MCF 10A (cell line): Measurements from ENCODE around the gene NMUR1. TPM values are rescaled to one million over a fixed set of nuclear protein-coding genes. Genes with fewer than 3 reads are reported as not detected.

Experiments
- BruUV-seq: library from RNA; stranded (reverse); fragments of 400-500 nt; replicated peaks from 2 replicates; lab custom pipeline; 2021; lab: Mats Ljungman, UMichigan
- CTCF ChIA-PET: fragments of 300-600 bp; sonication (Branson Sonifier 250); formaldehyde crosslinking; extraction: SDS; loops from one replicate; lab custom pipeline; 2021; ENCODE audit warnings: antibody characterized with exemption, inconsistent platforms; lab: Yijun Ruan, JAX
- POLR2A ChIA-PET: fragments of 300-600, 350-650 bp; sonication (Branson Sonifier 250); formaldehyde crosslinking; extraction: SDS; loops from one replicate; lab custom pipeline; 2020; ENCODE audit warnings: antibody characterized with exemption, inconsistent platforms; lab: Yijun Ruan, JAX
- DNase-seq: peaks from one replicate; pipeline ENCODE4 v3.0.0-alpha.2; 2018; ENCODE audit not compliant: unreplicated experiment
- H3K27ac Mint-ChIP-seq: one replicate; pipeline ENCODE4 v1.8.0; 2022; ENCODE audit warnings: mild to moderate bottlenecking, low read depth, mixed read lengths; ENCODE audit not compliant: unreplicated experiment
- H3K27me3 Mint-ChIP-seq: one replicate; pipeline ENCODE4 v1.8.0; 2022; ENCODE audit warnings: mixed read lengths; ENCODE audit not compliant: insufficient read depth, unreplicated experiment
- H3K36me3 Mint-ChIP-seq: one replicate; pipeline ENCODE4 v1.8.0; 2022; ENCODE audit warnings: mild to moderate bottlenecking, moderate library complexity, mixed read lengths; ENCODE audit not compliant: insufficient read depth, unreplicated experiment
- H3K4me1 Mint-ChIP-seq: one replicate; pipeline ENCODE4 v1.8.0; 2022; ENCODE audit warnings: mixed read lengths; ENCODE audit not compliant: insufficient read depth, unreplicated experiment
- H3K4me3 Mint-ChIP-seq: one replicate; pipeline ENCODE4 v1.8.0; 2022; ENCODE audit warnings: mild to moderate bottlenecking, moderate library complexity, mixed read lengths; ENCODE audit not compliant: unreplicated experiment
- H3K9me3 Mint-ChIP-seq: one replicate; pipeline ENCODE4 v1.8.0; 2022; ENCODE audit warnings: mixed read lengths; ENCODE audit not compliant: unreplicated experiment
- intact Hi-C: fragments of 100-400 bp; cut with micrococcal nuclease; formaldehyde crosslinking; loops from 2 replicates; pipeline ENCODE4 v1.14.1; 2022
- total RNA-seq: library from RNA; stranded (reverse); gene quantifications from 2 replicates; pipeline ENCODE4 v1.2.3, GENCODE V29; 2022
- TF ChIP-seq, protein P1 (sequence below): fragments of 200-600 bp; IDR thresholded peaks from one replicate; pipeline ENCODE4 v1.8.0; 2022; ENCODE audit warnings: antibody characterized with exemption, mild to moderate bottlenecking; ENCODE audit not compliant: unreplicated experiment

Gene NMUR1
- total RNA-seq, 1 experiment from 2014 or later, result not detected

DNA sequence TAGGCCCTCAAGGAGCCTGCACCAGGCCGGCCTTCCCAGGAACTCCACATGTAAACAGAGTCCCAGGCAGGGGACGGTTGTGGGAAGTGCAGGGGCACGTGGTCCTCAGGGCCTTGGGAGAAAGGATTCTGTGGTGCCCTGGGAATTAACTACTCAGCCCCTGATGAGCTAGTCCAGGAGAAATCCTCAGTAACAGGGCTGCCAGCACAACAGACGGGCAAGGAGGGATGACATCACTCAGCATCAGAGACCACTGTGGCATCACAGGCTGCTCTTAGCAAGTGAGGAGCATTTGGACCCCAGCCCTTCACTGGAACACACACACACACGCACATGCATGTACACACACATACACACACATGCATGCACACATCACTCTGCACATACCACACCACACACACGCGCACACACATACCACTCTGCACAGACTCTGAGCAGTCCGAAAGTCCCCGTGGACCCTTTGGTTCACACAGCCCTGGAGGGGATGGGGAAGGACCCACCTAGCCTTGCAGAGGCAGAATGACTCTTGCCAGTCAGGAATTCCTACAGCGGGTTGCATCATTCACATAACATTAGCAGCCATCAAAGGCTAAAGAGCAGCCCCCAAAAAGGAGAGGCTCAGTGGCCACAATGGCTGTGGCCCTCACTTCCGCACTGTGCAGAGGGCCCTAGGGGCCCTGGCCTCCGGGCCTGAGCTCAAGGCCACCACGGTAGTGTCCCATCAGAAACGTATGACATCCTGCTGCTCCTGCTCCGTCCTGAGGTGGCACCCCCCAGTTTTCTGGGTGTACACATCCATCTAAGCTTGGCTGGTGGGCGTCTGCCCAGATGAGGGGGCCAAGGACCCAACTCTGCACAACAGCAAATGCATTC, 1.9 kb upstream of the NMUR1 start:
- no TSS peak for BruUV-seq
- no peak for DNase-seq
- Mint-ChIP-seq H3K27ac (no peak overlapping the region), H3K4me1 (no peaks in the 10 kb centered on the region), H3K9me3 (no peaks in the 10 kb centered on the region), H3K27me3 (no peaks in the 10 kb centered on the region), H3K36me3 (no peaks in the 10 kb centered on the region), H3K4me3 (no peak overlapping the region)
- intact Hi-C loops, result no loop called here
- TF ChIP-seq, protein P1, sequence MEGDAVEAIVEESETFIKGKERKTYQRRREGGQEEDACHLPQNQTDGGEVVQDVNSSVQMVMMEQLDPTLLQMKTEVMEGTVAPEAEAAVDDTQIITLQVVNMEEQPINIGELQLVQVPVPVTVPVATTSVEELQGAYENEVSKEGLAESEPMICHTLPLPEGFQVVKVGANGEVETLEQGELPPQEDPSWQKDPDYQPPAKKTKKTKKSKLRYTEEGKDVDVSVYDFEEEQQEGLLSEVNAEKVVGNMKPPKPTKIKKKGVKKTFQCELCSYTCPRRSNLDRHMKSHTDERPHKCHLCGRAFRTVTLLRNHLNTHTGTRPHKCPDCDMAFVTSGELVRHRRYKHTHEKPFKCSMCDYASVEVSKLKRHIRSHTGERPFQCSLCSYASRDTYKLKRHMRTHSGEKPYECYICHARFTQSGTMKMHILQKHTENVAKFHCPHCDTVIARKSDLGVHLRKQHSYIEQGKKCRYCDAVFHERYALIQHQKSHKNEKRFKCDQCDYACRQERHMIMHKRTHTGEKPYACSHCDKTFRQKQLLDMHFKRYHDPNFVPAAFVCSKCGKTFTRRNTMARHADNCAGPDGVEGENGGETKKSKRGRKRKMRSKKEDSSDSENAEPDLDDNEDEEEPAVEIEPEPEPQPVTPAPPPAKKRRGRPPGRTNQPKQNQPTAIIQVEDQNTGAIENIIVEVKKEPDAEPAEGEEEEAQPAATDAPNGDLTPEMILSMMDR, result no peak
- POLR2A ChIA-PET, result no interaction called here
- CTCF ChIA-PET, result interaction anchor here (0.6 kb wide), 1 partner anchor 69 kb away, joined by 3 read pairs; no protein-coding TSS in a partner anchor

DNA sequence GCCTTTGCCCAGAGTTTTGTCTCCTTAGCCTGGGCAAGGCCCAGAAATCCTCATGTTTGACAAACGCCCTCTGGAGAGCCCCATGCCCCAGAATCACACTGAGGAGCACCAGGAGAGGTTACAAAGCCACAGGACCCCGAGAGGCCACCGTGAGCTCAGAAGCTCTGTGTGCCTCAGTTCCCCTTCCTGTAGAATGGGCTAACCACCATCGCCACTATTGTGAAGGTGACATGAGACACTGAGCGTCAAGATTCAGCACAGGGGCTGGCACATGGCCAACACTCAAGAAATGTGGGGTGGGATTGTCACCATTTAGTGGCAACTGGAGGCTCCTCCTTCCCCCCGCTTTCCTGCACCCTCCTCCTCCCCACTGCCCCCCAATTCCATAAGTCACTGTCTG, 1.2 kb upstream of the NMUR1 start:
- Mint-ChIP-seq H3K27me3 (no peaks in the 10 kb centered on the region), H3K27ac (no peak overlapping the region), H3K4me3 (no peak overlapping the region), H3K9me3 (no peaks in the 10 kb centered on the region), H3K4me1 (no peaks in the 10 kb centered on the region), H3K36me3 (no peaks in the 10 kb centered on the region)
- BruUV-seq, result no TSS peak
- TF ChIP-seq, protein P1, result no peak
- no peak for DNase-seq
- intact Hi-C loops, result no loop called here
- POLR2A ChIA-PET, result no interaction called here
- CTCF ChIA-PET, result interaction anchor here (0.5 kb wide), 1 partner anchor 144 kb away, joined by 3 read pairs; no protein-coding TSS in a partner anchor

DNA sequence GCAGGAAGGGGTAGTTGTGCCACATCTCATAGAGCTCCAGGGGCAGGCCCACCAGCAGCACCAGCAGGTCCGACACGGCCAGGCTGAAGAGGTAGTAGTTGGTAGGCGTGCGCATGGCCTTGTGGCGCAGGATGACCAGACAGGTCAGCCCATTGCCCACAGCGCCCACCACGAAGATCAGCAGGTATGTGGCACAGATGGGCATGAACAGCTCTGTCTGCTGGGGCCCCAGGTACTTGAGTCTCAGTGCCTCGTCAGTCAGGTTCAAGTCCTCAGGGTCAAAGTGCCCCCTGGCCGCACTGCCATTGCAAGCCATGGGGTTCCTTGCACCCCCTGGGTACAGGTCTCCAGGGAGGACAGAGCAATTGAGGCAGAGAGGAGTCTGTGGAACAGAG, 1.6 kb downstream of the NMUR1 start:
- BruUV-seq, result no TSS peak
- no peak overlapping the region for H3K27ac Mint-ChIP-seq
- TF ChIP-seq, protein P1, result no peak
- CTCF ChIA-PET, result no interaction called here
- H3K4me3 Mint-ChIP-seq, result no peak overlapping the region
- no peaks in the 10 kb centered on the region for H3K4me1 Mint-ChIP-seq
- POLR2A ChIA-PET, result no interaction called here
- no peaks in the 10 kb centered on the region for H3K27me3 Mint-ChIP-seq
- no peaks in the 10 kb centered on the region for H3K9me3 Mint-ChIP-seq
- no peak for DNase-seq
- intact Hi-C loops, result no loop called here
- no peaks in the 10 kb centered on the region for H3K36me3 Mint-ChIP-seq

DNA sequence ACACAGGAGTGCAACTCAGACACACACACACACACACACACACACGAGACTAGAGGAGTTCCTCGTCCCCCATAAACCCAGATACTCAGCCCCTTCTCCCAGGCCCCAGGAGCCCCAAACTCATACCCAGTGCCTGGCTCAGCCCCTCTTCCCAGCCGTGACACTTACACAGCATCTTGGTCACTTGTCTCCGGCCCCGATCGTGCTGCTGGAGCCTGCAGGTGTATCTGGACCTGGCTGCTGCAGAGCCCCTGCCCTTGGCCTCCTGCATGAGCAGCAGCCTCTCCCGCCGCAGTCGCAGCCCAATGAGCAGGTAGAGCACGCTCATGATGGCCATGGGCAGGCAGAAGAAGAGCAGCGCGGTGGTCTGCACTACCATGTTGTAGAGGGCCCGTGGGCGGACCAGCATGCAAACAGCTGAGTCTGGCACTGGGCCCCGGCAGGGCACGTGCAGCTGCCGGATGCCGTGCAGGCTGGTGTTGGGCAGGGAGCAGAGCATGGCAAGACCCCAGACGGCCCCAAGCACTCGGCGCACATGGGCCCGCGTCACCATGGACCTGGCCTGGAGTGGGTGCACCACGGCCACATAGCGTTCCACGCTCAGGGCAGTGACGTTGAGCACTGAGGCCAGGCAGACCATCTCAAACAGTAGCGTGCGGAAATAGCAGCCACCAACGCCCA, 2.1 kb downstream of the NMUR1 start:
- H3K27me3 Mint-ChIP-seq, result no peaks in the 10 kb centered on the region
- BruUV-seq, result no TSS peak
- POLR2A ChIA-PET, result no interaction called here
- H3K36me3 Mint-ChIP-seq, result no peaks in the 10 kb centered on the region
- CTCF ChIA-PET, result interaction anchor here (0.6 kb wide), 1 partner anchor 59 kb away, joined by 3 read pairs; no protein-coding TSS in a partner anchor
- H3K4me3 Mint-ChIP-seq, result no peak overlapping the region
- H3K9me3 Mint-ChIP-seq, result no peaks in the 10 kb centered on the region
- no peak overlapping the region for H3K27ac Mint-ChIP-seq
- H3K4me1 Mint-ChIP-seq, result no peaks in the 10 kb centered on the region
- DNase-seq, result no peak
- intact Hi-C loops, result no loop called here
- TF ChIP-seq, protein P1, result no peak
